Effector memory CD8-positive, alpha-beta T cell (primary cell): ENCODE data around the gene PTPA.
A peak's percentile ranks its signal among the peaks of the same experiment; 100 is the strongest.
"Not testable (repeated sequence)": the region's sequence is repeated elsewhere in the genome, so short reads cannot be mapped to it uniquely, and the experiment has no call there.

ENCODE experiments used
- ATAC-seq: fragments of 150-1000 bp; cut with Tn5 transposase; replicated peaks from 2 replicates; pipeline ENCODE4 v1.10.0; 2021; ENCODE audit warnings: mild to moderate bottlenecking, moderate library complexity
- DNase-seq, 3 experiments: peaks; one replicate each; pipeline ENCODE4 v3.0.0; 2021
- H3K27ac Mint-ChIP-seq, 2 donors: one replicate each; pipeline ENCODE4 v1.8.0; 2022; ENCODE audit warnings: mild to moderate bottlenecking in 2 of 2, mixed read lengths in 2 of 2, moderate library complexity in 2 of 2
- H3K27me3 Mint-ChIP-seq, 2 donors: one replicate each; pipeline ENCODE4 v1.8.0; 2022; ENCODE audit warnings: mixed read lengths in 2 of 2
- H3K36me3 Mint-ChIP-seq: one replicate; pipeline ENCODE4 v1.8.0; 2022; ENCODE audit warnings: mild to moderate bottlenecking, moderate library complexity, mixed read lengths; ENCODE audit not compliant: insufficient read depth
- H3K4me1 Mint-ChIP-seq, 2 donors: one replicate each; pipeline ENCODE4 v1.8.0; 2022; ENCODE audit warnings: low read depth in 2 of 2, mixed read lengths in 2 of 2
- H3K4me3 Mint-ChIP-seq, 2 donors: one replicate each; pipeline ENCODE4 v1.8.0; 2022; ENCODE audit warnings: mild to moderate bottlenecking in 2 of 2, mixed read lengths in 2 of 2, moderate library complexity in 2 of 2
- H3K9me3 Mint-ChIP-seq, 2 donors: one replicate each; pipeline ENCODE4 v1.8.0; 2022; ENCODE audit warnings: mixed read lengths in 2 of 2

The PTPA gene

DNA sequence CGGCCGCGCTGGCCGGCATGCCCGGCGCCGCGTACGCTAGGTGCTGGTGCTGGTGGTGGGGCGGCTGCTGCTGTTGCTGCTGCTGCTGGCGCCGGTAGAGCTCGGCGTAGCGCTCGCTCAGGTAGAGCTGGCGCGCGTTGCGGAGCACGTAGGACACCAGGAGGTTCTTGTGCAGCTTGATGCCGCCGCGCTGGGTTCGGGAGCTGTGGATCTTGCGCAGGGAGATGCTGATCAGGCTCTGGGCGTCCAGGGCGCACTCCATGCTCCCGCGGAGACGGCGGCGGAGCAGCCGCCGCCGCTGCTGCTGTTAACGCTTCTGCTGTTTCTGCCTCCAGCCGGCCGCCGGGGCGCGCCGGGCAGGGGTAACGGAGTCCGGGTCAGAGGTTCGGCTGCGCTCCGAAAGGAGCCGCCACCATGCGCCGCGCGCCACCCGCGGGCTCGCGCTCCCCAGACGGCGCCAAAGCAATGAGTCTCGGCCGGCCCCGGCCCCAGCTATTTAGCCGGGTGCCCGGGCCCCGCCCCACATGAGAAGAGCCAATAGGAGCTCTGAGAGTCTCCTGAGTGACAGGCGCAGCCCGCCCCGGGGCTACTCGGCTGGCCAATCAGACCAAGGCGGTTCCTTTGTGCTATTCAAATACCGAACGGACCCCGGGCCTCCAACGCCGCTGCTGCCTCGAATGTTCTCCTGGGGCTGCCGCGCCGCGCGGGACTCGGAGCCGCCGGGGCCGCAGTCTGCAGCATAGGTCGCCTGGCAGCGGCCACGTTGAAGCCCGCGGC, 66.8 kb downstream of the PTPA start, which contains the start of gene IER5L:
Gene IER5L (minus strand): TSS at position 471 of the 777 bp plus-strand sequence. CDS start 209 bp downstream, at position 262.
- DNase-seq (peak; percentile 92 to 96 (median 94)), ATAC-seq (peak; percentile 84)
- H3K27ac Mint-ChIP-seq = peak within 1 kb of the TSS; percentile 82 to 85
- no peaks in the 10 kb centered on the region for H3K9me3 Mint-ChIP-seq
- peaks cover 8 to 9% of the 10 kb centered on the region in 2 donors for H3K4me1 Mint-ChIP-seq
- peaks cover 6 to 8% of the 10 kb centered on the region in 2 donors for H3K27me3 Mint-ChIP-seq
- peak within 1 kb of the TSS; percentile 90 for H3K4me3 Mint-ChIP-seq
- peaks cover 28% of the 10 kb centered on the region for H3K36me3 Mint-ChIP-seq

DNA sequence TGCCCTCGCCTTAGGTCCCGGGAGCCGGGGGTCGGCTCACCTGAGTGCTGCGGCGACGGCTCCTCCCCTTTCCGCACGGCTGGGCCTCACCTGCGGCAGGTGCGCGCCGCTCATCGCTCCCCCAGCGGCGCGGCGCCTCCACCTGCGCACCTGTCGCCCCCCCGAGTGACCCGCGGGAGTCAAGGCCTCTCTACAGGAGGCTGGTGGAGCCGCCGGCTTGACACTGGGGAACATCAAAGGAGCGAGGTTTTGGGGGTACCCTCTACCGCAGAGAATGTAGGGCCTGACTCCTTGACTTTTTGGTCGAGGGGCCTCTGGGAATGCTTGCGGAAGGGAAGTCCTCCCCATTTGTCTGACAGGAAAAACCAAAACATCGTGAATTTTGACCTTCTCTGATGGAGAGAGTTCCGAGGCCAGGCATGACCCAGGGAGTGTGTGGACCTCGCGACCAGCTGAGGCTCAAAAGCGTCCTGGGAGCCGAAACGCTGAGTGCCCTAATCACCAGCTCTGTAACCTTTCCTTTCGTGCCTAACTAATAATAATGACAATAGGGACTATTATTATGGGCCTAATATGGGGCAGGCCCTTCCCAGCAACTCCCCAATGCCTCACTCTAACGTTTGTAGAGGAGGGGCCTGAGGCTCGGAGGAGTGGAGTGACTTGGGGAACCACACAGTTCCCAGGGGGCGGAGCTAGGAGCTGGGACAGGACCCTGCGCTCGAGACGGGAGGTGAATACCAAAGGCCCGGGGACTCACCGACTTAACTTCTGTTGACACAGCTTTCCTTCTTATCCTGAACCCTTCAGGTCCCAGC, 67.6 kb downstream of the PTPA start:
- DNase-seq = no peak
- peaks cover 7 to 8% of the 10 kb centered on the region in 2 donors for H3K4me1 Mint-ChIP-seq
- peak overlapping the region; percentile 6 to 90 for H3K4me3 Mint-ChIP-seq

DNA sequence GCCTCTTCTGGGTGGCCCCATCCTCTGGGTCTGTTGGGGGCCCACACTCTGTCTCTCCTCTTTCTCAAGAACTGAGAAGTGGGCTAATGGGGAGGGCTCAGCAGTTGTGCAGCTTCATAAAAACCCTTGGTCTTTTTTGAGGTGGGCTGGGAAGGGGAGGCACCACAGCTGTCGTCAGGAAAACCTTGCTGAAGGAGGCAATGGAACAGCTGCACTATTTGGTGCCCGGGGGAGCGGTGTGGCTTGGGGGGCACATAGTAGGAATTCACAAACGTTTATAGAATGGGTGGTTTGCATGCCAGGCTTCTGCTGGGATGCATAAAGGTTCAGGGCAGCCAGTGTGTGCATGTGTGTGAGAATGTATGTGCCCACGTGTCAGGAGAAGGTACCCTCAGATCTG, 70.0 kb downstream of the PTPA start:
- DNase-seq = no peak
- no peak for ATAC-seq
- Mint-ChIP-seq H3K4me1 (peaks cover 6 to 7% of the 10 kb centered on the region in 2 donors), H3K9me3 (no peaks in the 10 kb centered on the region), H3K4me3 (no peak overlapping the region), H3K36me3 (peaks cover 17% of the 10 kb centered on the region), H3K27me3 (no peaks in the 10 kb centered on the region), H3K27ac (peak overlapping the region in 1 of 2 donors; percentile 24)

More for the DNA sequence above, 67.6 kb downstream of the PTPA start:
- Mint-ChIP-seq H3K36me3 (peaks cover 24% of the 10 kb centered on the region), H3K9me3 (no peaks in the 10 kb centered on the region), H3K27me3 (peaks cover 0 to under 1% of the 10 kb centered on the region in 2 donors), H3K27ac (no peak overlapping the region)
- ATAC-seq = no peak

DNA sequence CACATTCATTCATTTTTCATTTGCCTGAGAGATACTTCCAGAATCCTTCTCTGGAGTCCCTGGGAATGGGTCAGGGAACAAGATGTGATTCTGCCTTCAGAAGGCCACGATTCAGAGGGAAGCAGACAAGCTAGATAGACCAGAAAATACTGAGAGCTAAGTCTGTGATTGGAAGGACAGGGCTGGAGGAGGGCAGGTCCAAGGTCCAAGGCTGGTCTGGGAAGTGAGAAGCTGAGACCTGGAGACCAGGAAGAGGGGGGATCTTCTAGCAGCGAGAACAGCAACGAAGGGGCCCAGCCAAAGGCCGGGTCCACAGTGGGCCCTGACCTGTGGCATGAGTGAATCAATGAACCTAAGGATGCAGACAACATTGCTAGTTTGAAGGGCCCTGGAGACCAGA, 70.9 kb downstream of the PTPA start:
- peaks cover 11% of the 10 kb centered on the region for H3K36me3 Mint-ChIP-seq
- H3K27me3 Mint-ChIP-seq = no peaks in the 10 kb centered on the region
- no peak overlapping the region for H3K4me3 Mint-ChIP-seq
- no peak overlapping the region for H3K27ac Mint-ChIP-seq
- ATAC-seq (no peak), DNase-seq (no peak)
- H3K4me1 Mint-ChIP-seq = peaks cover 6 to 7% of the 10 kb centered on the region in 2 donors
- no peaks in the 10 kb centered on the region for H3K9me3 Mint-ChIP-seq

DNA sequence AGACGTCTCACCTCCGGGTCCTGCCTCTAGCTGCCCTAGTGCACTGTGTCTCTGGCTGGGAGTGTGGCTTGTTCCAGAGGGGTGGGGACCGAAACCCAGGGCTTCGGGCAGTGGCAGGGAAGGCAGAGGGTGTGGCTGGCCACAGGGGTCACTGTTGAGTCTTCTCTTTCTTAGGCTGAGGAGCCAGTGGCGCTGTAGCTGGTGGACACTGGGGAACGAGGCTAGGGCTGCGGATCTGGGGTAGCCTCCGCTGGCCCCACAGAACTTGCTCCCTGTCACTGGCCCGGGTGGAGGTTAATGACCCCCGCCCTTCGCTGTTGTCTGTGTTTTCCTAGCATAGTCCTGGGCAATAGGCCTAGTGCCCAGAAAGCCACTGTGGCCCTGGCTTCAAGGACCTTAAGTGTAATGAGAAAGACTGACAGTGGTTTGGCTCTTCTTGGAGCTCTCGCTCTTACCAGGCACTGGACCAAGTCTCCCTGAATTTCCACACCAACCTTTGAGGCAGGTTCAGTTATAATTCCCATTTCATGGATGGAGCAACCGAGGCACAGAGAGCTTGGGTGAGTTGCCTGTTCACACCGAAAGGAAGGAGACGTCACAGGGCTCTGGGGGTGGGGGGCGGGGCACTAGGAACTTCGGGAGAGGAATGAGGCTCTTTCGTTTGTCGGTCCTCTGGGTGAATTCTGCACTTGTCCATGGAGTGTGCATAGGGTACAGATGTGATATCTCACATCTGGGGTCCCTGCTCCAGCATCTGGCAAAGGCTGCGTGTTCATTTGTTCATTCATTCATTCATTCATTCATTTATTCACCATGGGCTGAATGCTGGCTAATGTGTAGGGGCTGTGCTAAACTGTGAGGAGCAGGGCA, 71.6 kb downstream of the PTPA start:
- peaks cover 6 to 7% of the 10 kb centered on the region in 2 donors for H3K4me1 Mint-ChIP-seq
- ATAC-seq = no peak
- no peaks in the 10 kb centered on the region for H3K27me3 Mint-ChIP-seq
- no peak overlapping the region for H3K4me3 Mint-ChIP-seq
- no peak for DNase-seq
- peaks cover 7% of the 10 kb centered on the region for H3K36me3 Mint-ChIP-seq
- H3K27ac Mint-ChIP-seq = no peak overlapping the region
- H3K9me3 Mint-ChIP-seq = no peaks in the 10 kb centered on the region

DNA sequence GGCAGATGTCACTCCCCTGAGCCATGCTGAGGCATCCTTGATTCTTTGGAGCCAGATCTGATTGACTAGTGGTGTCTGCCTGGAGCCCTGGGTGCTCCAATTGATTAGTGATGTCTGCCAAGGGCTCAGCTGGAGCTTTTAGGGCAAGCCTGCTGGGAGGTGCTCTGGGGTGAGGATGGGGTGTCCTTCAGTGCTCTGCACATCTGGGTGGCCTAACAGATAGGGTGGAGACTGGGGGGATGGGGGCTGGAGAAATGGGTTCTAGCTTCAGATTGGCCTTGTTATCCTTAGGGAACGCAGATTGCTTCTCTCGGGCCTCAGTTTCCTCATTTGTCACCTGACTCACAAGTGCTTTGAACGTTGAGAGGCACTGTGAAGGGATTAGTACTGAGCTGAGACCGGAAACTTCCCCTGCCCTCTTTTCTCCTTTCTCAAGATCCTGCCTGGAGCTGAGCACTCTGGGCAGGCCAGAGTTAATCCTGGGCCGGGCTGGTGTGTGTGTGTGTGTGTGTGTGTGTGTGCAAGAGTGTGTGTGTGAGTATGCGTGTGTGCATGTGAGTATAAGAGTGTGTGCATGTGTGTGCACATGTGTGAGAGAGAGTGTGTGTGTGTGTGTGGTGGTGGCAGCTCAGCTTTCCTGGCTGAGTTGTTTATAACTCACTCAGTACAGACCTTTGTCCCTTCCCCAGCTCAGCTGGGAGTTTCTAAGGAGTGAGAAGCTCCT, 72.4 kb downstream of the PTPA start:
- no peak for ATAC-seq
- Mint-ChIP-seq H3K4me1 (peaks cover 6 to 7% of the 10 kb centered on the region in 2 donors), H3K36me3 (peaks cover 4% of the 10 kb centered on the region)

DNA sequence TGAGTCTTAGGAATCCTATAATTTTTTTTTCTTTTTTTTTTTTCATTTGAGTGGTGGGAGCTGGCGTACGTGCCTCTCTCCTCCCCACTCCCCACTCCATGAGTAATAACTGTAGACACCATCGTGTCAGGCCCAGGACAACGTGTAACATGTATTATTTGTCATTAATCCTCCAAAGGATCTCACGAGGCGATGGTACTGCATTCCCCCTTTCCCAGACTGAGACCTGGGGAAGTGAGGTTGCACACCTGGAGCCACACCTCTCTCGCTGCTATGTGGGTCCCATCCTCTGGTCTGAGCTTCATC, 73.0 kb downstream of the PTPA start:
- no peaks in the 10 kb centered on the region for H3K27me3 Mint-ChIP-seq
- DNase-seq (no peak), ATAC-seq (no peak)
- no peak overlapping the region for H3K4me3 Mint-ChIP-seq
- no peak overlapping the region for H3K27ac Mint-ChIP-seq
- peaks cover 3 to 7% of the 10 kb centered on the region in 2 donors for H3K4me1 Mint-ChIP-seq
- peaks cover 4% of the 10 kb centered on the region for H3K36me3 Mint-ChIP-seq
- no peaks in the 10 kb centered on the region for H3K9me3 Mint-ChIP-seq

More for the DNA sequence above, 72.4 kb downstream of the PTPA start:
- Mint-ChIP-seq H3K9me3 (no peaks in the 10 kb centered on the region), H3K4me3 (no peak overlapping the region), H3K27ac (no peak overlapping the region), H3K27me3 (no peaks in the 10 kb centered on the region)
- no peak for DNase-seq

DNA sequence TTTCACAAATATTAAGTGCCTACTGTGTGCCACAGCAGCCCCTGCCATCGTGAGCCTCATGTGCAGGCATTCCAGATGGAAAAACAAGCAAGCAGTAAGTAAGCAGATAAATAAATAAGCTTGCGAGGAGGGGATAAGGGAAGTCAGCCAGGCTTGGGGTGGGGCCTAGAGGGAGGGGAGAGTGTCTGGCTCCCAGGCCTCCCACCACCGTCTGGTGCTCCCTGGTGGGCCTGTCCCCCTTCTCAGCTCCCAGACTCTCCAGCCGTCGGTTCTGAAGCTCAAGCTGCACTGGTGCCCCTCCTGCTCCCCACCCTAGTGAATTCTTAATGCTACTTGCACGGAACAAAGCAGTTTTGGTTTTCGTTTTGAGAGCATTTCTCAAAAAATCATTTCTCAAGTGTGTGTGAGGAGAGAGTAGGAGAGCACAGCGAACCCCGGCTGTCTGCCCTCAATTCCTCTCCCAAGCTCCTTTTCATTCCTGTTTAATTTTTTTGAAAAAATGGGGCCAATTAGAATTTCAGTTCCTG, 73.4 kb downstream of the PTPA start:
- Mint-ChIP-seq H3K4me3 (no peak overlapping the region), H3K4me1 (peaks cover 3 to 7% of the 10 kb centered on the region in 2 donors), H3K9me3 (no peaks in the 10 kb centered on the region), H3K27ac (no peak overlapping the region), H3K36me3 (peaks cover 4% of the 10 kb centered on the region), H3K27me3 (no peaks in the 10 kb centered on the region)
- ATAC-seq (no peak), DNase-seq (no peak)

DNA sequence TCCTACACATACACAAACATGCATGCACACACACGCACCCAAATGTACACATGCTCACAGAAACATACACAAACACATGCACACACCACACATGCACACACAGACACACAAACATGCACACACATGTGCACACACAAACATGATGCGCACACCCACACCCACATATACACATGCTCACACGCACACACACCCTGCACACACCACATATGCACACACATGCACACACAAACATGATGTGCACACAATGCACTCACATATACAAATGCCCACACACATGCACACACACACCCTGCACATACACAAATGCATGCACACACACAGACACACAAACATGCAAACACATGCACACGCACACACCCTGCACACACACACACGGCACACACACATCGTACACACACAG, 74.2 kb downstream of the PTPA start:
- H3K9me3 Mint-ChIP-seq = no peaks in the 10 kb centered on the region
- DNase-seq (no peak), ATAC-seq (no peak)
- H3K4me3 Mint-ChIP-seq = no peak overlapping the region
- H3K36me3 Mint-ChIP-seq = peaks cover 4% of the 10 kb centered on the region
- H3K4me1 Mint-ChIP-seq = peaks cover 3 to 7% of the 10 kb centered on the region in 2 donors
- no peaks in the 10 kb centered on the region for H3K27me3 Mint-ChIP-seq
- H3K27ac Mint-ChIP-seq = no peak overlapping the region

DNA sequence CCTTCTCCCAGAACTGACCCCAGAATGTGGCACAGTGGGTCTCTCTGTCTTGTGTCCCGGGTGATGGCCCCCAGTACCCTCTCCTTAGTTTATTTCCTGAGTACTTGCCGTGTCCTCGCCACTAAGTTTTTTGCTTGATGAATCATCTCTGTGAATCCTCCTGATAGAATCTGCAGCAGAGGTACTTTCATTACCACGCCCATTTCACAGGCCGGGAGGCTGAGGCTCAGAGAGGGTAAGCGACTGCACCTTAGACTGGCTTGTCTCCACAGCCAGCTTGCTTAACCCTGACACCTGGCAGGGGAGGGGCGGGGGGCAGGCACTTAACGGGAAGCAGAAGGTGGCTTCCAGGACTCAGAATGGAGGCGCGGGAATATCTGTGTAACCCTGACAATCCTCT, 74.8 kb downstream of the PTPA start:
- Mint-ChIP-seq H3K9me3 (no peaks in the 10 kb centered on the region), H3K4me3 (no peak overlapping the region), H3K27me3 (no peaks in the 10 kb centered on the region), H3K36me3 (peaks cover 4% of the 10 kb centered on the region), H3K27ac (no peak overlapping the region), H3K4me1 (peaks cover 3 to 7% of the 10 kb centered on the region in 2 donors)
- ATAC-seq = peak; percentile 54
- DNase-seq = no peak

DNA sequence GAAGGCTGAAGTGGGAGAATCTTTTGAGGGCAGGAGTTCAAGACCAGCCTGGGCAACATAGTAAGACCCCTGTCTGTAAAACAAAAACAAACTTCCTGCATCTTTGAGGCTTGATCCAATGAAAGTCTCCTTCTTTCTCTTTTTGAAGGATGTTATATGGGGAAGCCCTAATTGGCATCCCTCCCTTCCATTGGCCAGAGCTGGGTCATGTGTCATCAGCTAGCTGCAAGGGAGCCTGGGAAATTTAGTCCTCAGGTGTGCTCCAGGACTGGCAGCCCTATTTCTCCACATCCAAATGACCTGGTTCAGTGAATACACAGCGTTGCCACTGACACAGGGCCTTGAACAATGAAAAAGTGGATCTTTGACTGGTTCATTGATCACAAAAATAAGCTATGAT, 75.8 kb downstream of the PTPA start:
- ATAC-seq = no peak
- Mint-ChIP-seq H3K4me3 (no peak overlapping the region), H3K27me3 (no peaks in the 10 kb centered on the region), H3K36me3 (peaks cover 8% of the 10 kb centered on the region), H3K4me1 (peaks cover 3 to 7% of the 10 kb centered on the region in 2 donors), H3K9me3 (no peaks in the 10 kb centered on the region), H3K27ac (no peak overlapping the region)
- no peak for DNase-seq

DNA sequence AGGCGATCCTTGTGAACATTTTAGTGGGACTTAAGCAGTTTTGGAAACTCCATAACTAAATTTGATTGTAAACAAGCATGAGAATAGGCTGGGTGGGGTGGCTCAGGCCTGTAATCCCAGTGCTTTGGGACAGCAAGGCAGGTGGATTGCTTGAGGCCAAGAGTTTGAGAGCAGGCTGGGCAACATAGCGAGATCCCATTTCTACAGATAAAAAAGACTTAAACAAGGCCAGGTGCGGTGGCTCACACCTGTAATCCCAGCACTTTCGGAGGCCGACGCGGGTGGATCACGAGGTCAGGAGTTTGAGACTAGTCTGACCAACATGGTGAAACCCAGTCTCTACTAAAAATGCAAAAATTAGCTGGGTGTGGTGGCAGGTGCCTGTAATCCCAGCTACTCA, 78.8 kb downstream of the PTPA start:
- H3K9me3 Mint-ChIP-seq, H3K4me1 Mint-ChIP-seq, H3K27ac Mint-ChIP-seq, H3K4me3 Mint-ChIP-seq, H3K36me3 Mint-ChIP-seq, DNase-seq, ATAC-seq: not testable (repeated sequence)
- H3K27me3 Mint-ChIP-seq = peaks cover 10 to 21% of the 10 kb centered on the region in 2 donors
